CD4-positive, alpha-beta T cell (primary cell): ENCODE measurements around the gene HOPX. TPM values are rescaled to one million over a fixed set of nuclear protein-coding genes. Genes with fewer than 3 reads are reported as not detected.
A peak's percentile ranks its signal among the peaks of the same experiment; 100 is the strongest.
"Not testable (repeated sequence)": the region's sequence is repeated elsewhere in the genome, so short reads cannot be mapped to it uniquely, and the experiment has no call there.

ENCODE experiments used
- ATAC-seq: fragments of 200-7000 bp; cut with Tn5 transposase; one replicate; pipeline ENCODE4 v1.10.0; 2022; ENCODE audit warnings: mild to moderate bottlenecking; ENCODE audit not compliant: poor library complexity
- CTCF ChIA-PET: fragments of 350-600 bp; sonication (Branson Sonifier 250); formaldehyde crosslinking; loops from one replicate; lab custom pipeline; 2021; ENCODE audit warnings: antibody characterized with exemption, inconsistent platforms; lab: Charles Lee
- POLR2A ChIA-PET: fragments of 350-600 bp; sonication (Branson Sonifier 250); formaldehyde crosslinking; loops from one replicate; lab custom pipeline; 2021; ENCODE audit warnings: antibody characterized with exemption, inconsistent platforms; lab: Charles Lee
- DNase-seq, 14 experiments: peaks; one replicate each; pipeline ENCODE4 v3.0.0-alpha.2; 2013 to 2020; ENCODE audit warnings: mixed read lengths in 2 of 14
- H3K27ac ChIP-seq, 2 donors: one replicate each; pipeline versions ENCODE4 v1.5.1 to v1.7.0; 2013; ENCODE audit warnings: low read length in 2 of 2, low read depth in 1 of 2, mild to moderate bottlenecking in 1 of 2
- H3K27me3 ChIP-seq, 2 experiments: 1 replicate in 1 of 2; 2 replicates in 1 of 2; pipeline versions ENCODE4 v1.6.1 to v1.7.0; 2013; ENCODE audit warnings: low read length in 2 of 2, control low read depth in 1 of 2, mild to moderate bottlenecking in 1 of 2, moderate library complexity in 1 of 2; ENCODE audit not compliant: insufficient read depth in 2 of 2, control insufficient read depth in 1 of 2
- H3K36me3 ChIP-seq: one replicate; pipeline ENCODE4 v1.6.1; 2013; ENCODE audit warnings: low read length, control low read depth; ENCODE audit not compliant: insufficient read depth
- H3K4me1 ChIP-seq: one replicate; pipeline ENCODE4 v1.6.1; 2013; ENCODE audit warnings: low read length, control low read depth; ENCODE audit not compliant: insufficient read depth
- H3K4me3 ChIP-seq: one replicate; pipeline ENCODE4 v1.5.1; 2013; ENCODE audit warnings: mild to moderate bottlenecking, low read length, moderate library complexity
- H3K9me3 ChIP-seq, 2 experiments: 1 replicate in 1 of 2; 2 replicates in 1 of 2; pipeline versions ENCODE4 v1.6.1 to v1.7.0; 2013; ENCODE audit warnings: low read length in 2 of 2, mild to moderate bottlenecking in 2 of 2, control low read depth in 1 of 2, moderate library complexity in 1 of 2; ENCODE audit not compliant: control insufficient read depth in 1 of 2, insufficient read depth in 1 of 2
- H3K27ac Mint-ChIP-seq: one replicate; pipeline ENCODE4 v1.8.0; 2020; ENCODE audit warnings: mixed read lengths
- H3K27me3 Mint-ChIP-seq: one replicate; pipeline ENCODE4 v1.8.0; 2021; ENCODE audit warnings: mixed read lengths
- H3K36me3 Mint-ChIP-seq: one replicate; pipeline ENCODE4 v1.8.0; 2021; ENCODE audit warnings: low read depth, mixed read lengths
- H3K4me1 Mint-ChIP-seq: one replicate; pipeline ENCODE4 v1.8.0; 2021; ENCODE audit warnings: low read depth, mixed read lengths
- H3K4me3 Mint-ChIP-seq: one replicate; pipeline ENCODE4 v1.8.0; 2020; ENCODE audit warnings: mild to moderate bottlenecking, mixed read lengths
- H3K9me3 Mint-ChIP-seq: one replicate; pipeline ENCODE4 v1.8.0; 2020; ENCODE audit warnings: mixed read lengths
- intact Hi-C, 2 experiments: fragments of 100-400 bp; cut with DNase I in 1 of 2; cut with micrococcal nuclease in 1 of 2; formaldehyde crosslinking; loops; one replicate each; pipeline versions ENCODE4 v1.15.1 to v1.9.0; 2023 to 2025; cut with DNase I, micrococcal nuclease
- total RNA-seq, 174 experiments: library from RNA in 2 of 174; stranded (reverse) in 2 of 174; gene quantifications; one replicate each; pipeline ENCODE4 v1.2.3 and lab custom pipeline; 2021 to 2026
- TF ChIP-seq, protein P1 (sequence below): fragments of 200-600 bp; IDR thresholded peaks from one replicate; pipeline ENCODE4 v1.8.0; 2022; ENCODE audit warnings: antibody characterized with exemption, mild to moderate bottlenecking

Gene HOPX
- total RNA-seq, 2 experiments from 2014 or later, result 4.3 to 5.9 TPM

DNA sequence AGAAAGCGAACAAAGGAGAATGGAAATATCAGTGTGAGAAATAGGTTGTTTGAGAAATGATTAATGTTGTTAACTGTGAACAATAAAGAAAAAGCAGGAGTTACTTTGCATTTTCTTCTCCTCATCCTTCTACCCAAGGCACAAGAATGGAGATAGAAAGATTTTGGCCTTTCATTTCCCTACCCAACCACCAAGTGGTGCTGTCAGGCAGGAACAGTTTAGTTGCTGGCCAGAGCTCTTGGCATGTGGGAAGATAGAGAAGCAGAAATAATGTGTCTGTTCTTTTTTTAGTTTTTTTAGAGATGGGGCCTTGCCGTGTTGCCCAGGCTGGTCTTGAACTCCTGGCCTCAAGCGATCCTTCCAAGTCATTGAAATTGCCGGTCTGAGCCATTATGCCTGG is 12.8 kb downstream of the HOPX start:
- H3K4me3 Mint-ChIP-seq, result no peak overlapping the region
- CTCF ChIA-PET, result interaction anchor here (0.6 to 1.5 kb wide), 2 partner anchors 10 to 132 kb away, joined by 3 to 5 read pairs; no protein-coding TSS in a partner anchor
- ATAC-seq (no peak), DNase-seq (peak in 3 of 14 experiments; percentile 13 to 30 (median 23))
- H3K27me3 ChIP-seq, result peaks cover 0 to 5% of the 10 kb centered on the region in 2 experiments
- H3K36me3 ChIP-seq, result no peaks in the 10 kb centered on the region
- H3K36me3 Mint-ChIP-seq, result no peaks in the 10 kb centered on the region
- TF ChIP-seq, protein P1, sequence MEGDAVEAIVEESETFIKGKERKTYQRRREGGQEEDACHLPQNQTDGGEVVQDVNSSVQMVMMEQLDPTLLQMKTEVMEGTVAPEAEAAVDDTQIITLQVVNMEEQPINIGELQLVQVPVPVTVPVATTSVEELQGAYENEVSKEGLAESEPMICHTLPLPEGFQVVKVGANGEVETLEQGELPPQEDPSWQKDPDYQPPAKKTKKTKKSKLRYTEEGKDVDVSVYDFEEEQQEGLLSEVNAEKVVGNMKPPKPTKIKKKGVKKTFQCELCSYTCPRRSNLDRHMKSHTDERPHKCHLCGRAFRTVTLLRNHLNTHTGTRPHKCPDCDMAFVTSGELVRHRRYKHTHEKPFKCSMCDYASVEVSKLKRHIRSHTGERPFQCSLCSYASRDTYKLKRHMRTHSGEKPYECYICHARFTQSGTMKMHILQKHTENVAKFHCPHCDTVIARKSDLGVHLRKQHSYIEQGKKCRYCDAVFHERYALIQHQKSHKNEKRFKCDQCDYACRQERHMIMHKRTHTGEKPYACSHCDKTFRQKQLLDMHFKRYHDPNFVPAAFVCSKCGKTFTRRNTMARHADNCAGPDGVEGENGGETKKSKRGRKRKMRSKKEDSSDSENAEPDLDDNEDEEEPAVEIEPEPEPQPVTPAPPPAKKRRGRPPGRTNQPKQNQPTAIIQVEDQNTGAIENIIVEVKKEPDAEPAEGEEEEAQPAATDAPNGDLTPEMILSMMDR, result no peak
- no peak overlapping the region for H3K4me3 ChIP-seq
- no peak overlapping the region for H3K27ac ChIP-seq
- no peaks in the 10 kb centered on the region for H3K9me3 Mint-ChIP-seq
- POLR2A ChIA-PET, result interaction anchor here (1.0 kb wide), 1 partner anchor 132 kb away, joined by 4 read pairs; no protein-coding TSS in a partner anchor
- H3K4me1 Mint-ChIP-seq, result no peaks in the 10 kb centered on the region
- peaks cover 11% of the 10 kb centered on the region for H3K27me3 Mint-ChIP-seq
- no peak overlapping the region for H3K27ac Mint-ChIP-seq
- H3K9me3 ChIP-seq, result peaks cover 4 to 9% of the 10 kb centered on the region in 2 experiments
- intact Hi-C loops, result loop anchor here in 1 of 2 experiments (1.0 kb wide), 1 partner anchor 132 kb away; no protein-coding TSS in a partner anchor
- no peaks in the 10 kb centered on the region for H3K4me1 ChIP-seq

- H3K27me3 ChIP-seq, CTCF ChIA-PET, H3K4me3 Mint-ChIP-seq: not testable (repeated sequence)
Measured at GRCh38 chr4:56667396-56667795, 13.7 kb downstream of the HOPX start.

GRCh38 chr4:56666279-56666678 is 14.8 kb downstream of the HOPX start:
- Histone ChIP-seq H3K27ac (no peak overlapping the region), H3K9me3 (peaks cover 4 to 9% of the 10 kb centered on the region in 2 experiments), H3K36me3 (no peaks in the 10 kb centered on the region), H3K4me1 (no peaks in the 10 kb centered on the region), H3K27me3 (peaks cover 0 to 11% of the 10 kb centered on the region in 2 experiments), H3K4me3 (no peak overlapping the region)
- CTCF ChIA-PET, result no interaction called here
- peaks cover 21% of the 10 kb centered on the region for H3K27me3 Mint-ChIP-seq
- intact Hi-C loops, result no loop called here
- H3K9me3 Mint-ChIP-seq, result no peaks in the 10 kb centered on the region
- DNase-seq, result no peak
- ATAC-seq, result no peak
- POLR2A ChIA-PET, result no interaction called here
- no peaks in the 10 kb centered on the region for H3K4me1 Mint-ChIP-seq
- H3K4me3 Mint-ChIP-seq, result no peak overlapping the region
- H3K36me3 Mint-ChIP-seq, result no peaks in the 10 kb centered on the region
- TF ChIP-seq, protein P1, result no peak
- no peak overlapping the region for H3K27ac Mint-ChIP-seq

More at GRCh38 chr4:56667396-56667795, 13.7 kb downstream of the HOPX start:
- H3K4me3 ChIP-seq, POLR2A ChIA-PET, H3K4me1 ChIP-seq, H3K9me3 ChIP-seq, DNase-seq, intact Hi-C loops, ATAC-seq, H3K36me3 Mint-ChIP-seq, H3K4me1 Mint-ChIP-seq, H3K27ac ChIP-seq, H3K9me3 Mint-ChIP-seq, H3K36me3 ChIP-seq, H3K27ac Mint-ChIP-seq: not testable (repeated sequence)
- H3K27me3 Mint-ChIP-seq, result peaks cover 11% of the 10 kb centered on the region

GRCh38 chr4:56665781-56666180 is 15.3 kb downstream of the HOPX start:
- DNase-seq (no peak), ATAC-seq (no peak)
- CTCF ChIA-PET, result no interaction called here
- intact Hi-C loops, result no loop called here
- TF ChIP-seq, protein P1, result no peak
- POLR2A ChIA-PET, result no interaction called here
- no peaks in the 10 kb centered on the region for H3K4me1 ChIP-seq
- H3K4me3 Mint-ChIP-seq, result no peak overlapping the region
- H3K36me3 Mint-ChIP-seq, result no peaks in the 10 kb centered on the region
- H3K27ac Mint-ChIP-seq, result no peak overlapping the region
- H3K9me3 ChIP-seq, result peaks cover 4 to 9% of the 10 kb centered on the region in 2 experiments
- H3K27me3 Mint-ChIP-seq, result peaks cover 22% of the 10 kb centered on the region
- H3K4me3 ChIP-seq, result no peak overlapping the region
- no peak overlapping the region for H3K27ac ChIP-seq
- H3K9me3 Mint-ChIP-seq, result no peaks in the 10 kb centered on the region
- H3K36me3 ChIP-seq, result no peaks in the 10 kb centered on the region
- peaks cover 0 to 11% of the 10 kb centered on the region in 2 experiments for H3K27me3 ChIP-seq
- no peaks in the 10 kb centered on the region for H3K4me1 Mint-ChIP-seq
